ENCODE data around the gene LONP1.

Gene LONP1

GRCh38 chr19:5645409-5645808 is 74.5 kb downstream of the LONP1 start:
- no peak for DNase-seq (ENCODE audit: low read depth)

- no peak for DNase-seq (ENCODE audit: low read depth)
Measured at GRCh38 chr19:5644037-5644436, 75.9 kb downstream of the LONP1 start.

- DNase-seq (ENCODE audit: low read depth): no peak
Measured at GRCh38 chr19:5643060-5643459, 76.9 kb downstream of the LONP1 start.

- DNase-seq (ENCODE audit: low read depth): no peak
Measured at GRCh38 chr19:5642204-5642603, 77.7 kb downstream of the LONP1 start.
